Upper lobe of right lung (tissue), 1 donor: Measurements from ENCODE around the gene OR2T6. TPM values are rescaled to one million over a fixed set of nuclear protein-coding genes. Genes with fewer than 3 reads are reported as not detected.

Experiments
- ATAC-seq: fragments of 200-7000 bp; cut with Tn5 transposase; one replicate; pipeline ENCODE4 v1.9.1; 2020; ENCODE audit warnings: mild to moderate bottlenecking, moderate library complexity
- DNase-seq: peaks from one replicate; pipeline ENCODE4 v3.0.0-alpha.2; 2020
- H3K27ac ChIP-seq: fragments of 200-600 bp; one replicate; pipeline ENCODE4 v1.8.0; 2022
- H3K27me3 ChIP-seq: fragments of 200-600 bp; one replicate; pipeline ENCODE4 v1.8.0; 2022; ENCODE audit warnings: mild to moderate bottlenecking
- H3K36me3 ChIP-seq: fragments of 200-600 bp; one replicate; pipeline ENCODE4 v1.8.0; 2022
- H3K4me1 ChIP-seq: fragments of 200-600 bp; one replicate; pipeline ENCODE4 v1.8.0; 2022
- H3K4me3 ChIP-seq: fragments of 200-600 bp; one replicate; pipeline ENCODE4 v1.8.0; 2022; ENCODE audit warnings: mild to moderate bottlenecking
- H3K9me3 ChIP-seq: fragments of 200-600 bp; one replicate; pipeline ENCODE4 v1.8.0; 2022
- intact Hi-C: fragments of 100-400 bp; cut with DNase I; formaldehyde crosslinking; loops from one replicate; pipeline ENCODE4 v1.11.0; 2022
- long read RNA-seq: library from polyadenylated mRNA; unstranded; transcript quantifications from one replicate; pipeline ENCODE4 v2.0.0, GENCODE V29; 2021
- total RNA-seq: library from RNA; stranded (reverse); fragmentation: NEBNext Ultra II Directional; extraction: Animal tissue kit (Norgen Biotek cat#: 25700); gene quantifications from one replicate; pipeline ENCODE4 v1.2.1, GENCODE V29; 2021
- TF ChIP-seq, protein P1 (sequence below): fragments of 200-600 bp; IDR thresholded peaks from one replicate; pipeline ENCODE4 v1.8.0; 2022; ENCODE audit warnings: antibody characterized with exemption
- donor health status: DM: no; HTN: yes; CAD: no; lungs with severe emphysema.

Gene OR2T6, protein sequence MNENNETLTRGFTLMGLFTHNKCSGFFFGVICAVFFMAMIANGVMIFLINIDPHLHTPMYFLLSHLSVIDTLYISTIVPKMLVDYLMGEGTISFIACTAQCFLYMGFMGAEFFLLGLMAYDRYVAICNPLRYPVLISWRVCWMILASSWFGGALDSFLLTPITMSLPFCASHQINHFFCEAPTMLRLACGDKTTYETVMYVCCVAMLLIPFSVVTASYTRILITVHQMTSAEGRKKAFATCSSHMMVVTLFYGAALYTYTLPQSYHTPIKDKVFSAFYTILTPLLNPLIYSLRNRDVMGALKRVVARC
- total RNA-seq: not detected
- long read RNA-seq: 0 reads

- DNase-seq (no peak), ATAC-seq (no peak)
- Histone ChIP-seq H3K36me3 (no peaks in the 10 kb centered on the region), H3K27ac (no peak within 1 kb of the TSS), H3K27me3 (no peaks in the 10 kb centered on the region), H3K4me1 (no peaks in the 10 kb centered on the region), H3K9me3 (no peaks in the 10 kb centered on the region), H3K4me3 (no peak within 1 kb of the TSS)
- intact Hi-C loops: no loop called here
- TF ChIP-seq, protein P1, sequence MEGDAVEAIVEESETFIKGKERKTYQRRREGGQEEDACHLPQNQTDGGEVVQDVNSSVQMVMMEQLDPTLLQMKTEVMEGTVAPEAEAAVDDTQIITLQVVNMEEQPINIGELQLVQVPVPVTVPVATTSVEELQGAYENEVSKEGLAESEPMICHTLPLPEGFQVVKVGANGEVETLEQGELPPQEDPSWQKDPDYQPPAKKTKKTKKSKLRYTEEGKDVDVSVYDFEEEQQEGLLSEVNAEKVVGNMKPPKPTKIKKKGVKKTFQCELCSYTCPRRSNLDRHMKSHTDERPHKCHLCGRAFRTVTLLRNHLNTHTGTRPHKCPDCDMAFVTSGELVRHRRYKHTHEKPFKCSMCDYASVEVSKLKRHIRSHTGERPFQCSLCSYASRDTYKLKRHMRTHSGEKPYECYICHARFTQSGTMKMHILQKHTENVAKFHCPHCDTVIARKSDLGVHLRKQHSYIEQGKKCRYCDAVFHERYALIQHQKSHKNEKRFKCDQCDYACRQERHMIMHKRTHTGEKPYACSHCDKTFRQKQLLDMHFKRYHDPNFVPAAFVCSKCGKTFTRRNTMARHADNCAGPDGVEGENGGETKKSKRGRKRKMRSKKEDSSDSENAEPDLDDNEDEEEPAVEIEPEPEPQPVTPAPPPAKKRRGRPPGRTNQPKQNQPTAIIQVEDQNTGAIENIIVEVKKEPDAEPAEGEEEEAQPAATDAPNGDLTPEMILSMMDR: no peak
Observed at GRCh38 chr1:248375446-248375845, at the start of gene OR2T6. TSS of gene OR2T6 (plus strand) at chr1:248375746. CDS start at chr1:248387609, 11,863 bp downstream.

- Histone ChIP-seq H3K4me3 (no peak overlapping the region), H3K27ac (no peak overlapping the region), H3K27me3 (no peaks in the 10 kb centered on the region), H3K4me1 (no peaks in the 10 kb centered on the region), H3K36me3 (no peaks in the 10 kb centered on the region), H3K9me3 (no peaks in the 10 kb centered on the region)
- DNase-seq: no peak
- ATAC-seq: no peak
- intact Hi-C loops: no loop called here
- TF ChIP-seq, protein P1: no peak
Observed at GRCh38 chr1:248343451-248343850, 32.1 kb upstream of the OR2T6 start.

DNA sequence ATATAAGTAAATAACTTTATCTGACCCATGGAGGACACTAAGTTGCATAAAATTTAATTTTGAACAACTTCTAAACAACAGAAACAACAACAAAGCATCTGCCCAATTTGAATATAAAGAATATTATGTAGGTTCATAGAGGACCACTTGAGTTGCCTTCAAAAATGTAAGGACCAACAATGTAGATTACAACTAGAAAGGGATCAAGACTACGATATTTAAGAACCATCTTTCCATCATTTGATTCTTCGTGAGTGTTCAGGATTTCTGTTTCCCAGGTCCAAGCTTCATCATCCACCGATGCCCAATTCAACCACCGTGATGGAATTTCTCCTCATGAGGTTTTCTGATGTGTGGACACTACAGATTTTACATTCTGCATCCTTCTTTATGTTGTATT, 27.1 kb upstream of the OR2T6 start, which contains the start of gene OR14C36:
TSS of gene OR14C36 (plus strand) at position 301 of the 400 bp plus-strand sequence. CDS start at position 301, 0 bp downstream.
- no peaks in the 10 kb centered on the region for H3K9me3 ChIP-seq
- H3K4me1 ChIP-seq: no peaks in the 10 kb centered on the region
- no peak within 1 kb of the TSS for H3K4me3 ChIP-seq
- H3K27me3 ChIP-seq: no peaks in the 10 kb centered on the region
- H3K36me3 ChIP-seq: no peaks in the 10 kb centered on the region
- no peak within 1 kb of the TSS for H3K27ac ChIP-seq
- TF ChIP-seq, protein P1: no peak
- intact Hi-C loops: no loop called here
- no peak for DNase-seq
- no peak for ATAC-seq

DNA sequence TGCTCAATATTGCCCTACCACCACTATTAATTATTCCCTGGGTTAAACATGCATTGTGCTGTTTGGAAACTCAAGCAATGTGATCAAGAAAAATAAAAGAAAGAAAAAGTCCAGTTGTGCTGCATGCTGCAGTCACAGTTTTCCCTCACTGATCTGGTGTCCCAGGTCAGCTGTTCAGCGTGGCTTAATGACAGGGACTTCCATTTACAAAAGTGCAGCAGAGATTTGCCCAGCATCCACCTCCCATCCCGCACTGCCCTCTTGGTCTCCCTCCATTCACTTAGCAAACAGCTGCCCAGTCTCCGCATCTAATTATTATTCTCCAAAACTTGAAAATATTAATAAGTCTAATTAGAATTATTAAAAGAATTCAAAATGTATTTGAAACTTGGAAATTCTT, 16.1 kb upstream of the OR2T6 start:
- Histone ChIP-seq H3K27me3 (no peaks in the 10 kb centered on the region), H3K4me1 (no peaks in the 10 kb centered on the region), H3K4me3 (no peak overlapping the region), H3K9me3 (no peaks in the 10 kb centered on the region), H3K36me3 (no peaks in the 10 kb centered on the region), H3K27ac (no peak overlapping the region)
- TF ChIP-seq, protein P1: no peak
- no peak for ATAC-seq
- no peak for DNase-seq
- intact Hi-C loops: no loop called here

DNA sequence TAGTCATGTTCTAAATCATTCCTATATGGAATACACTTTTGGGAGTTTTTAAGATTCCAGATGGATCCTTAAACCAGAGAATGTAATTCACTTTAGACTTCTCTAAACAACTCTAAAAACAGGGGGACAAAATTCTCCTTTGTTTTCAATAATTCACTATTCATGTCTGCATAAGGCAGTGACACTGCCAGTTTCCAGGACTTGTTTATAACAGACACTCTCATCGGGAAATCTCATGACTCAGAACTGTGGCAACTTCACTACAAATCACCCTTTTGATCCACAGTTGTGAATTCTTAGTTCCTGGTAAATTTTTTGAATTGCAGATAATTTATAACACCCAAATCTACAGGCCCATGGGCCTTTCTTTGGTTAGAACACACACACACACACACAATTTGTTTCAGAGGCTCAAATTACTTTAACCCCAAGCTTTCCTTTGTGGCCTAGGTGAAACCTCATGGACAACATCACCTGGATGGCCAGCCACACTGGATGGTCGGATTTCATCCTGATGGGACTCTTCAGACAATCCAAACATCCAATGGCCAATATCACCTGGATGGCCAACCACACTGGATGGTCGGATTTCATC, 14.3 kb upstream of the OR2T6 start, which contains the start of gene OR2T4:
TSS of gene OR2T4 (plus strand) at position 545 of the 595 bp plus-strand sequence. CDS start at position 545, 0 bp downstream.
- intact Hi-C loops: no loop called here
- TF ChIP-seq, protein P1: no peak
- no peak for ATAC-seq
- Histone ChIP-seq H3K27me3 (no peaks in the 10 kb centered on the region), H3K4me1 (no peaks in the 10 kb centered on the region), H3K36me3 (no peaks in the 10 kb centered on the region), H3K4me3 (no peak within 1 kb of the TSS), H3K27ac (no peak within 1 kb of the TSS), H3K9me3 (no peaks in the 10 kb centered on the region)
- no peak for DNase-seq
